CD4-positive, alpha-beta T cell treated with Interleukin-12 subunit alpha and Interleukin-12 subunit beta, for 1 hour (primary cell): Measurements from ENCODE around the gene TBX15.
"Not testable (repeated sequence)": the region's sequence is repeated elsewhere in the genome, so short reads cannot be mapped to it uniquely, and the experiment has no call there.

Experiments
- DNase-seq: peaks from one replicate; pipeline ENCODE4 v3.0.0-alpha.2; 2020

Gene TBX15

GRCh38 chr1:118923319-118923718, 64.8 kb downstream of the TBX15 start:
- DNase-seq: no peak

GRCh38 chr1:118921994-118922393, 66.1 kb downstream of the TBX15 start:
- DNase-seq: no peak

GRCh38 chr1:118920124-118920717, 67.9 kb downstream of the TBX15 start:
- DNase-seq: no peak

GRCh38 chr1:118918940-118919259, 69.2 kb downstream of the TBX15 start:
- DNase-seq: no peak

GRCh38 chr1:118918230-118918939, 69.8 kb downstream of the TBX15 start:
- no peak for DNase-seq

- DNase-seq: not testable (repeated sequence)
Measured at GRCh38 chr1:118916346-118916745, 71.8 kb downstream of the TBX15 start.

- no peak for DNase-seq
Measured at GRCh38 chr1:118914379-118915161, 73.6 kb downstream of the TBX15 start.

GRCh38 chr1:118913818-118914217, 74.3 kb downstream of the TBX15 start:
- no peak for DNase-seq

- no peak for DNase-seq
Measured at GRCh38 chr1:118912574-118912973, 75.6 kb downstream of the TBX15 start.

GRCh38 chr1:118911571-118911970, 76.6 kb downstream of the TBX15 start:
- DNase-seq: no peak

- no peak for DNase-seq
Measured at GRCh38 chr1:118907466-118907865, 80.7 kb downstream of the TBX15 start.

GRCh38 chr1:118905671-118906070, 82.5 kb downstream of the TBX15 start:
- DNase-seq: no peak

- DNase-seq: no peak
Measured at GRCh38 chr1:118905196-118905595, 82.9 kb downstream of the TBX15 start.

- DNase-seq: no peak
Measured at GRCh38 chr1:118902711-118903191, 85.4 kb downstream of the TBX15 start.

GRCh38 chr1:118902299-118902698, 85.8 kb downstream of the TBX15 start:
- no peak for DNase-seq

- no peak for DNase-seq
Measured at GRCh38 chr1:118900643-118901440, 87.3 kb downstream of the TBX15 start.

- DNase-seq: no peak
Measured at GRCh38 chr1:118899340-118899739, 88.8 kb downstream of the TBX15 start.

GRCh38 chr1:118898712-118899111, 89.4 kb downstream of the TBX15 start:
- DNase-seq: no peak

GRCh38 chr1:118896416-118896815, 91.7 kb downstream of the TBX15 start:
- no peak for DNase-seq

- DNase-seq: no peak
Measured at GRCh38 chr1:118894836-118895235, 93.3 kb downstream of the TBX15 start.

GRCh38 chr1:118890851-118891384, 97.2 kb downstream of the TBX15 start:
- DNase-seq: no peak

- DNase-seq: no peak
Measured at GRCh38 chr1:118884946-118885345, 103.2 kb downstream of the TBX15 start.

- DNase-seq: no peak
Measured at GRCh38 chr1:118881751-118882150, 106.4 kb downstream of the TBX15 start.
